OCI-LY7 (cell line): ENCODE results near the gene SLC35F1. TPM values are rescaled to one million over a fixed set of nuclear protein-coding genes. Genes with fewer than 3 reads are reported as not detected.

Experiments used
- BruUV-seq: library from RNA; stranded (reverse); fragments of 400-500 nt; replicated peaks from 2 replicates; lab custom pipeline; 2021; lab: Mats Ljungman, UMichigan
- CTCF ChIA-PET: fragments of 300-600 bp; sonication (Branson Sonifier 250); formaldehyde crosslinking; loops from one replicate; lab custom pipeline; 2022; ENCODE audit warnings: antibody characterized with exemption; ENCODE audit not compliant: unreplicated experiment; lab: Charles Lee
- POLR2A ChIA-PET: fragments of 300-600 bp; sonication (Branson Sonifier 250); formaldehyde crosslinking; loops from one replicate; lab custom pipeline; 2022; ENCODE audit warnings: antibody characterized with exemption; lab: Charles Lee
- DNase-seq: peaks from one replicate; pipeline ENCODE4 v3.0.0-alpha.2; 2015; ENCODE audit warnings: low spot score
- H2AFZ ChIP-seq: fragments of 200-600 bp; sonication (generic), shearing (Covaris generic); 2 replicates; pipeline ENCODE4 v1.6.1; 2014; ENCODE audit warnings: mild to moderate bottlenecking, antibody characterized with exemption, low read length, moderate library complexity
- H3K27ac ChIP-seq: fragments of 200-600 bp; sonication (generic); 2 replicates; pipeline ENCODE4 v1.5.1; 2014; ENCODE audit warnings: mixed run types, low read depth, mild to moderate bottlenecking, moderate library complexity, low read length, inconsistent platforms; ENCODE audit not compliant: poor library complexity, severe bottlenecking
- H3K36me3 ChIP-seq: fragments of 200-600 bp; sonication (generic); 2 replicates; pipeline ENCODE4 v1.6.1; 2014; ENCODE audit warnings: mild to moderate bottlenecking, antibody characterized with exemption, low read length, moderate library complexity, mixed read lengths; ENCODE audit not compliant: insufficient read depth
- H3K4me1 ChIP-seq: fragments of 200-600 bp; sonication (generic); 2 replicates; pipeline ENCODE4 v1.5.1; 2014; ENCODE audit warnings: mild to moderate bottlenecking, low read length; ENCODE audit not compliant: insufficient read depth, poor library complexity, severe bottlenecking
- H3K4me2 ChIP-seq: fragments of 200-600 bp; sonication (generic); 2 replicates; pipeline ENCODE4 v1.6.1; 2014; ENCODE audit warnings: mild to moderate bottlenecking, low read length
- H3K4me3 ChIP-seq: fragments of 200-600 bp; sonication (generic); 2 replicates; pipeline ENCODE4 v1.5.1; 2014; ENCODE audit warnings: mild to moderate bottlenecking, low read depth, low read length; ENCODE audit not compliant: poor library complexity, severe bottlenecking
- H3K79me2 ChIP-seq: fragments of 200-600 bp; sonication (generic); 2 replicates; pipeline ENCODE4 v1.6.1; 2016; ENCODE audit warnings: low read depth, mild to moderate bottlenecking, low read length, moderate library complexity, mixed read lengths; ENCODE audit not compliant: insufficient read depth
- H3K9me2 ChIP-seq: fragments of 200-600 bp; sonication (generic); 2 replicates; pipeline ENCODE4 v1.6.1; 2016; ENCODE audit warnings: mild to moderate bottlenecking, low read length, mixed read lengths; ENCODE audit not compliant: insufficient read depth
- H3K9me3 ChIP-seq: fragments of 200-600 bp; sonication (generic); 2 replicates; pipeline ENCODE4 v1.6.1; 2014; ENCODE audit warnings: mild to moderate bottlenecking, mixed run types, low read length, mixed read lengths
- H4K20me1 ChIP-seq: fragments of 200-600 bp; sonication (generic); 2 replicates; pipeline ENCODE4 v1.6.1; 2014; ENCODE audit warnings: mild to moderate bottlenecking, antibody characterized with exemption, low read length, moderate library complexity, mixed read lengths; ENCODE audit not compliant: insufficient read depth
- CTCF ChIP-seq: fragments of 200-600 bp; sonication (generic); conservative IDR thresholded peaks from 2 replicates; pipeline ENCODE4 v1.5.1; 2014; ENCODE audit warnings: mild to moderate bottlenecking, antibody characterized with exemption, low read length, moderate library complexity, mixed read lengths
- EZH2phosphoT487 ChIP-seq: fragments of 200-600 bp; sonication (generic); IDR thresholded peaks from 2 replicates; pipeline ENCODE4 v1.6.1; 2018; ENCODE audit warnings: low read depth, borderline replicate concordance, mild to moderate bottlenecking, mixed run types, antibody characterized with exemption, low read length, moderate library complexity, mixed read lengths
- intact Hi-C: fragments of 100-400 bp; cut with micrococcal nuclease; formaldehyde crosslinking; loops from one replicate; pipeline ENCODE4 v1.10.0; 2022; ENCODE audit not compliant: unreplicated experiment
- total RNA-seq, 2 experiments: library from RNA; depleted of rRNA in 1 of 2; stranded (reverse); fragments of >200 nt in 1 of 2; shearing (Covaris generic) in 1 of 2; gene quantifications; 2 replicates each; pipeline ENCODE4 v1.2.3, GENCODE V29; 2014 to 2022

Gene SLC35F1
- total RNA-seq, 2 experiments from 2014 or later = 0.03 TPM; not detected in 1

GRCh38 chr6:118102401-118102800 is 195.3 kb downstream of the SLC35F1 start:
- H3K27ac ChIP-seq = no peak overlapping the region
- BruUV-seq = no TSS peak
- intact Hi-C loops = no loop called here
- CTCF ChIA-PET = no interaction called here
- H4K20me1 ChIP-seq = no peaks in the 10 kb centered on the region
- no peaks in the 10 kb centered on the region for H3K4me1 ChIP-seq
- POLR2A ChIA-PET = interaction anchor here (1.1 to 2.2 kb wide), 2 partner anchors 12 to 309 kb away, joined by 4 to 8 read pairs; no protein-coding TSS in a partner anchor
- no peaks in the 10 kb centered on the region for H3K79me2 ChIP-seq
- no peaks in the 10 kb centered on the region for H3K36me3 ChIP-seq
- H3K4me3 ChIP-seq = no peak overlapping the region
- no peak for DNase-seq
- H3K9me2 ChIP-seq = no peaks in the 10 kb centered on the region
- no peak overlapping the region for H3K4me2 ChIP-seq
- TF ChIP-seq EZH2phosphoT487 (no peak), CTCF (no peak)
- H2AFZ ChIP-seq = no peak overlapping the region
- no peaks in the 10 kb centered on the region for H3K9me3 ChIP-seq

- no peak overlapping the region for H3K4me2 ChIP-seq
- no peaks in the 10 kb centered on the region for H3K36me3 ChIP-seq
- H3K9me3 ChIP-seq = no peaks in the 10 kb centered on the region
- ChIA-PET POLR2A (interaction anchor here (0.7 to 2.2 kb wide), 2 partner anchors 10 to 903 kb away, joined by 3 to 8 read pairs; no protein-coding TSS in a partner anchor), CTCF (no interaction called here)
- H3K79me2 ChIP-seq = no peaks in the 10 kb centered on the region
- H3K27ac ChIP-seq = no peak overlapping the region
- no peak for DNase-seq
- H3K9me2 ChIP-seq = no peaks in the 10 kb centered on the region
- H4K20me1 ChIP-seq = no peaks in the 10 kb centered on the region
- no TSS peak for BruUV-seq
- intact Hi-C loops = no loop called here
- no peak overlapping the region for H2AFZ ChIP-seq
- H3K4me3 ChIP-seq = no peak overlapping the region
- no peaks in the 10 kb centered on the region for H3K4me1 ChIP-seq
- TF ChIP-seq EZH2phosphoT487 (no peak), CTCF (no peak)
Measured at GRCh38 chr6:118103381-118104146, 196.5 kb downstream of the SLC35F1 start.

GRCh38 chr6:118122161-118122725 is 215.2 kb downstream of the SLC35F1 start:
- ChIA-PET POLR2A (interaction anchor here (0.6 to 1.1 kb wide), 7 partner anchors 8 to 669 kb away, joined by 3 to 7 read pairs (median 4); no protein-coding TSS in a partner anchor), CTCF (no interaction called here)
- Histone ChIP-seq H4K20me1 (no peaks in the 10 kb centered on the region), H2AFZ (no peak overlapping the region), H3K4me3 (no peak overlapping the region), H3K9me2 (no peaks in the 10 kb centered on the region), H3K36me3 (no peaks in the 10 kb centered on the region), H3K4me2 (no peak overlapping the region), H3K9me3 (no peaks in the 10 kb centered on the region), H3K79me2 (no peaks in the 10 kb centered on the region), H3K27ac (no peak overlapping the region), H3K4me1 (no peaks in the 10 kb centered on the region)
- DNase-seq = no peak
- no TSS peak for BruUV-seq
- no peak for TF ChIP-seq CTCF
- no peak for TF ChIP-seq EZH2phosphoT487
- intact Hi-C loops = no loop called here
